ENCODE measurements around the gene ADAMTS17.

DNA sequence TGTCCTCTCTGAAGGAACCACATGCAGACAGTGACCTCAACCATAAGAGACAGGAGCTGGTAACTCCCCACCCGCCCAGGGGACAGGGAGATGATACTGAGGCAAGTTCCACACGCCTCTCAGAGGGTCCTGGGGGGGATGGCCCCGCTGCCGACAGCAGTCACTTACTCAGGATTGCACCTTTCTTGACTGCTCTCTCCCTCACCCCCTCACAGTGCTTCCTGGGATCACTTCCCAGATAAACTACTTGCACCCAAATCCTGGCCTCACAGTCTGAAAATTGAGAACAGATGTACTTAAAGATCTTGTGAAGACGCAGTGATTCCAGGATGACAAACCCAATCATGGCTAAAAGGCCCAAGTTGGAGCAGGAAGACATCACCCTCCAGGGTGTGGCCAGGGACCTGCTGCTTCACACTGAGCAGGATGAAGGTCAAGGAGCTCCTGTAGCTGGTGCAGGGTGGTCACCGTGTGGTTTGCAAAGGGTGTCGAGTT is 207.6 kb downstream of the ADAMTS17 start:
- TF ChIP-seq, protein P1, sequence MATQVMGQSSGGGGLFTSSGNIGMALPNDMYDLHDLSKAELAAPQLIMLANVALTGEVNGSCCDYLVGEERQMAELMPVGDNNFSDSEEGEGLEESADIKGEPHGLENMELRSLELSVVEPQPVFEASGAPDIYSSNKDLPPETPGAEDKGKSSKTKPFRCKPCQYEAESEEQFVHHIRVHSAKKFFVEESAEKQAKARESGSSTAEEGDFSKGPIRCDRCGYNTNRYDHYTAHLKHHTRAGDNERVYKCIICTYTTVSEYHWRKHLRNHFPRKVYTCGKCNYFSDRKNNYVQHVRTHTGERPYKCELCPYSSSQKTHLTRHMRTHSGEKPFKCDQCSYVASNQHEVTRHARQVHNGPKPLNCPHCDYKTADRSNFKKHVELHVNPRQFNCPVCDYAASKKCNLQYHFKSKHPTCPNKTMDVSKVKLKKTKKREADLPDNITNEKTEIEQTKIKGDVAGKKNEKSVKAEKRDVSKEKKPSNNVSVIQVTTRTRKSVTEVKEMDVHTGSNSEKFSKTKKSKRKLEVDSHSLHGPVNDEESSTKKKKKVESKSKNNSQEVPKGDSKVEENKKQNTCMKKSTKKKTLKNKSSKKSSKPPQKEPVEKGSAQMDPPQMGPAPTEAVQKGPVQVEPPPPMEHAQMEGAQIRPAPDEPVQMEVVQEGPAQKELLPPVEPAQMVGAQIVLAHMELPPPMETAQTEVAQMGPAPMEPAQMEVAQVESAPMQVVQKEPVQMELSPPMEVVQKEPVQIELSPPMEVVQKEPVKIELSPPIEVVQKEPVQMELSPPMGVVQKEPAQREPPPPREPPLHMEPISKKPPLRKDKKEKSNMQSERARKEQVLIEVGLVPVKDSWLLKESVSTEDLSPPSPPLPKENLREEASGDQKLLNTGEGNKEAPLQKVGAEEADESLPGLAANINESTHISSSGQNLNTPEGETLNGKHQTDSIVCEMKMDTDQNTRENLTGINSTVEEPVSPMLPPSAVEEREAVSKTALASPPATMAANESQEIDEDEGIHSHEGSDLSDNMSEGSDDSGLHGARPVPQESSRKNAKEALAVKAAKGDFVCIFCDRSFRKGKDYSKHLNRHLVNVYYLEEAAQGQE (IDR thresholded peaks at IDR 0.05; ENCODE audit: low read depth), result no peak
- TF ChIP-seq RAD21 (IDR thresholded peaks at IDR 0.05; ENCODE audit: low read depth) (no peak), EGR1 (IDR thresholded peaks at IDR 0.05) (no peak), EP300 (IDR thresholded peaks at IDR 0.05; ENCODE audit: borderline replicate concordance) (no peak), TCF12 (IDR thresholded peaks at IDR 0.05; ENCODE audit: low read depth) (no peak), TEAD4 (IDR thresholded peaks at IDR 0.05) (no peak), YY1 (IDR thresholded peaks at IDR 0.05; ENCODE audit: low read depth) (no peak), NFIC (IDR thresholded peaks at IDR 0.05) (no peak), TAF1 (IDR thresholded peaks at IDR 0.05; ENCODE audit: low read depth) (no peak)

Measured in Ishikawa (cell line).